Measurements from ENCODE around the gene CRB2.

DNA sequence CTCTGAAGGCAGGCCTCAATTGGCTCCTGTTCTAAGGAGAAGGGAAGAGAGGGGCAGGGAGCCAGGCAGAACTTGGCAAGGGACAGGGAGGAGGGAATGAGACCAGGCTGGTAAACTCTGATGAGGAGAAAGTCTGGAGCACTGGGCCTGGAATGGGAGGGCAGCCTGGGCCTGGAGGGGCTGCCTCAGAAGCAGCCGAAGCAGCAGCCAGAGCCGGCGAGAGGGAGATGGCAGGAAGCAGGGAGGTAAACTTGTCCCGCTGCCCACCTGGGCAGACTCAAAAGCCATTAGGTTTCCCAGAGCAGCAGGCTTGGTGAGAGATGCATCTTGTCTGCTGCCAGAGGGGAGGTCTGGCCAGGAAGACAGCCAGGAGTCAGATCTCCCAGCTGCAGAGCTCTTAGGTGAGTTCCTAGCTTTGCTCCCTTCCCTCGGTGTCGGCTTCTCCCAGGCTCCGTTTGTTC, 37.0 kb upstream of the CRB2 start:
- TF ChIP-seq, protein P1, sequence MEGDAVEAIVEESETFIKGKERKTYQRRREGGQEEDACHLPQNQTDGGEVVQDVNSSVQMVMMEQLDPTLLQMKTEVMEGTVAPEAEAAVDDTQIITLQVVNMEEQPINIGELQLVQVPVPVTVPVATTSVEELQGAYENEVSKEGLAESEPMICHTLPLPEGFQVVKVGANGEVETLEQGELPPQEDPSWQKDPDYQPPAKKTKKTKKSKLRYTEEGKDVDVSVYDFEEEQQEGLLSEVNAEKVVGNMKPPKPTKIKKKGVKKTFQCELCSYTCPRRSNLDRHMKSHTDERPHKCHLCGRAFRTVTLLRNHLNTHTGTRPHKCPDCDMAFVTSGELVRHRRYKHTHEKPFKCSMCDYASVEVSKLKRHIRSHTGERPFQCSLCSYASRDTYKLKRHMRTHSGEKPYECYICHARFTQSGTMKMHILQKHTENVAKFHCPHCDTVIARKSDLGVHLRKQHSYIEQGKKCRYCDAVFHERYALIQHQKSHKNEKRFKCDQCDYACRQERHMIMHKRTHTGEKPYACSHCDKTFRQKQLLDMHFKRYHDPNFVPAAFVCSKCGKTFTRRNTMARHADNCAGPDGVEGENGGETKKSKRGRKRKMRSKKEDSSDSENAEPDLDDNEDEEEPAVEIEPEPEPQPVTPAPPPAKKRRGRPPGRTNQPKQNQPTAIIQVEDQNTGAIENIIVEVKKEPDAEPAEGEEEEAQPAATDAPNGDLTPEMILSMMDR (IDR thresholded peaks at IDR 0.05; ENCODE audit: low read length), result no peak
- TF ChIP-seq EZH2 (optimal IDR thresholded peaks at IDR 0.05; ENCODE audit: low read depth, low read length) (no peak), EZH2phosphoT487 (IDR thresholded peaks at IDR 0.05; ENCODE audit: low read length) (no peak)

Measured in MM.1S (cell line).